ENCODE results near the gene SPRTN.

Gene SPRTN

GRCh38 chr1:231397886-231398671, 60.0 kb downstream of the SPRTN start:
- H3K9ac ChIP-seq (ENCODE audit: insufficient read length) = no peak overlapping the region
- H3K9me3 ChIP-seq (ENCODE audit: low read depth, low read length) = no peaks in the 10 kb centered on the region
- H3K36me3 ChIP-seq (ENCODE audit: insufficient read depth, low read length) = no peaks in the 10 kb centered on the region
- TF ChIP-seq EZH2 (IDR thresholded peaks at IDR 0.05) (no peak), FOXP2 (optimal IDR thresholded peaks at IDR 0.05; ENCODE audit: control extremely low read depth, extremely low read length, insufficient read depth) (no peak), POLR2AphosphoS5 (IDR thresholded peaks at IDR 0.05; ENCODE audit: borderline replicate concordance, low read depth, low read length) (no peak)
- H3K27ac ChIP-seq = no peak overlapping the region
- H3K4me3 ChIP-seq = no peak overlapping the region
- DNase-seq (ENCODE audit: low read depth, low spot score) = no peak

GRCh38 chr1:231401478-231401877, 63.4 kb downstream of the SPRTN start:
- DNase-seq (ENCODE audit: low read depth, low spot score) = no peak
- Histone ChIP-seq H3K27ac (no peak overlapping the region), H3K9me3 (ENCODE audit: low read depth, low read length) (no peaks in the 10 kb centered on the region), H3K4me3 (no peak overlapping the region), H3K36me3 (ENCODE audit: insufficient read depth, low read length) (no peaks in the 10 kb centered on the region), H3K9ac (ENCODE audit: insufficient read length) (no peak overlapping the region)
- TF ChIP-seq FOXP2 (optimal IDR thresholded peaks at IDR 0.05; ENCODE audit: control extremely low read depth, extremely low read length, insufficient read depth) = no peak
- TF ChIP-seq POLR2AphosphoS5 (IDR thresholded peaks at IDR 0.05; ENCODE audit: borderline replicate concordance, low read depth, low read length) = no peak
- no peak for TF ChIP-seq EZH2 (IDR thresholded peaks at IDR 0.05)

GRCh38 chr1:231404318-231404717, 66.2 kb downstream of the SPRTN start:
- no peak for DNase-seq (ENCODE audit: low read depth, low spot score)
- Histone ChIP-seq H3K27ac (no peak overlapping the region), H3K4me3 (no peak overlapping the region), H3K9me3 (ENCODE audit: low read depth, low read length) (no peaks in the 10 kb centered on the region), H3K9ac (ENCODE audit: insufficient read length) (no peak overlapping the region), H3K36me3 (ENCODE audit: insufficient read depth, low read length) (no peaks in the 10 kb centered on the region)
- TF ChIP-seq EZH2 (IDR thresholded peaks at IDR 0.05) (no peak), POLR2AphosphoS5 (IDR thresholded peaks at IDR 0.05; ENCODE audit: borderline replicate concordance, low read depth, low read length) (no peak), FOXP2 (optimal IDR thresholded peaks at IDR 0.05; ENCODE audit: control extremely low read depth, extremely low read length, insufficient read depth) (no peak)
